Measurements from ENCODE around the gene SMYD4. TPM values are rescaled to one million over a fixed set of nuclear protein-coding genes. Genes with fewer than 3 reads are reported as not detected.

Gene SMYD4
- total RNA-seq, 1 experiment from 2014 or later: 9.3 TPM

- Histone ChIP-seq H3K79me2 (ENCODE audit: low read length) (no peaks in the 10 kb centered on the region), H3K4me1 (ENCODE audit: insufficient read depth, low read length) (no peaks in the 10 kb centered on the region), H3K27me3 (ENCODE audit: low read length) (no peaks in the 10 kb centered on the region), H3K9me3 (ENCODE audit: low read length) (no peaks in the 10 kb centered on the region), H3K4me3 (ENCODE audit: low read length) (no peak overlapping the region), H3K9me2 (replicated peaks; ENCODE audit: low read length) (no peaks in the 10 kb centered on the region), H3K9ac (ENCODE audit: low read length) (no peak overlapping the region), H3K36me3 (ENCODE audit: low read depth, low read length) (peaks cover 15% of the 10 kb centered on the region; the same call in 1 of the 2 replicates), H3K4me2 (ENCODE audit: low read length) (no peak overlapping the region), H4K20me1 (ENCODE audit: low read length) (no peaks in the 10 kb centered on the region), H2AFZ (ENCODE audit: low read length) (no peak overlapping the region), H3K27ac (ENCODE audit: low read length) (no peak overlapping the region), H3F3A (ENCODE audit: low read length, unreplicated experiment) (no peaks in the 10 kb centered on the region)
- intact Hi-C loops (cut with micrococcal nuclease): no loop called here
- no peak for DNase-seq
- TF ChIP-seq CTCF (conservative IDR thresholded peaks at IDR 0.05; ENCODE audit: low read depth, low read length) (no peak), EZH2phosphoT487 (IDR thresholded peaks at IDR 0.05; ENCODE audit: borderline replicate concordance, low read length) (no peak), EZH2 (IDR thresholded peaks at IDR 0.05; ENCODE audit: low read length, unreplicated experiment) (no peak)
- BruUV-seq (replicated peaks): no TSS peak
- ChIA-PET CTCF (no interaction called here), POLR2A (ENCODE audit: unreplicated experiment) (no interaction called here)
- no peak for ATAC-seq
Observed at GRCh38 chr17:1853698-1854097, 24.0 kb upstream of the SMYD4 start.

GRCh38 chr17:1852327-1852726 lies 22.6 kb upstream of the SMYD4 start:
- peaks cover 17% of the 10 kb centered on the region; the same call in 1 of the 2 replicates for H3K36me3 ChIP-seq (ENCODE audit: low read depth, low read length)
- H3K27ac ChIP-seq (ENCODE audit: low read length): no peak overlapping the region
- H3K9ac ChIP-seq (ENCODE audit: low read length): no peak overlapping the region
- no peaks in the 10 kb centered on the region for H3K79me2 ChIP-seq (ENCODE audit: low read length)
- no peak overlapping the region for H3K4me2 ChIP-seq (ENCODE audit: low read length)
- no peaks in the 10 kb centered on the region for H3K4me1 ChIP-seq (ENCODE audit: insufficient read depth, low read length)
- DNase-seq: no peak
- no TSS peak for BruUV-seq (replicated peaks)
- ChIA-PET POLR2A (ENCODE audit: unreplicated experiment) (no interaction called here), CTCF (interaction anchor here (0.6 kb wide), 1 partner anchor 22 kb away, joined by 5 read pairs; no protein-coding TSS in a partner anchor)
- ATAC-seq: no peak
- TF ChIP-seq EZH2phosphoT487 (IDR thresholded peaks at IDR 0.05; ENCODE audit: borderline replicate concordance, low read length) (no peak), CTCF (conservative IDR thresholded peaks at IDR 0.05; ENCODE audit: low read depth, low read length) (no peak), EZH2 (IDR thresholded peaks at IDR 0.05; ENCODE audit: low read length, unreplicated experiment) (no peak)
- H4K20me1 ChIP-seq (ENCODE audit: low read length): no peaks in the 10 kb centered on the region
- no peaks in the 10 kb centered on the region for H3K9me2 ChIP-seq (replicated peaks; ENCODE audit: low read length)
- no peak overlapping the region for H2AFZ ChIP-seq (ENCODE audit: low read length)
- H3F3A ChIP-seq (ENCODE audit: low read length, unreplicated experiment): no peaks in the 10 kb centered on the region
- H3K4me3 ChIP-seq (ENCODE audit: low read length): no peak overlapping the region
- no peaks in the 10 kb centered on the region for H3K9me3 ChIP-seq (ENCODE audit: low read length)
- no peaks in the 10 kb centered on the region for H3K27me3 ChIP-seq (ENCODE audit: low read length)
- intact Hi-C loops (cut with micrococcal nuclease): no loop called here

GRCh38 chr17:1847191-1847590 lies 17.5 kb upstream of the SMYD4 start:
- POLR2A ChIA-PET (ENCODE audit: unreplicated experiment): no interaction called here
- no peak overlapping the region for H3K4me3 ChIP-seq (ENCODE audit: low read length)
- no TSS peak for BruUV-seq (replicated peaks)
- no peak overlapping the region for H3K9ac ChIP-seq (ENCODE audit: low read length)
- DNase-seq (no peak), ATAC-seq (no peak)
- peaks cover 28% of the 10 kb centered on the region for H3K36me3 ChIP-seq (ENCODE audit: low read depth, low read length)
- CTCF ChIA-PET: no interaction called here
- no peaks in the 10 kb centered on the region for H3K27me3 ChIP-seq (ENCODE audit: low read length)
- no peaks in the 10 kb centered on the region for H3K4me1 ChIP-seq (ENCODE audit: insufficient read depth, low read length)
- H3K79me2 ChIP-seq (ENCODE audit: low read length): no peaks in the 10 kb centered on the region
- intact Hi-C loops (cut with micrococcal nuclease): no loop called here
- H3K9me2 ChIP-seq (replicated peaks; ENCODE audit: low read length): no peaks in the 10 kb centered on the region
- H2AFZ ChIP-seq (ENCODE audit: low read length): no peak overlapping the region
- no peaks in the 10 kb centered on the region for H3K9me3 ChIP-seq (ENCODE audit: low read length)
- TF ChIP-seq EZH2phosphoT487 (IDR thresholded peaks at IDR 0.05; ENCODE audit: borderline replicate concordance, low read length) (no peak), CTCF (conservative IDR thresholded peaks at IDR 0.05; ENCODE audit: low read depth, low read length) (no peak), EZH2 (IDR thresholded peaks at IDR 0.05; ENCODE audit: low read length, unreplicated experiment) (no peak)
- no peaks in the 10 kb centered on the region for H3F3A ChIP-seq (ENCODE audit: low read length, unreplicated experiment)
- H3K27ac ChIP-seq (ENCODE audit: low read length): no peak overlapping the region
- H3K4me2 ChIP-seq (ENCODE audit: low read length): no peak overlapping the region
- H4K20me1 ChIP-seq (ENCODE audit: low read length): no peaks in the 10 kb centered on the region

Measured in PC-3 (cell line).